Neural crest cell (in vitro differentiated cells): ENCODE results near the gene TNFRSF1A. TPM values are rescaled to one million over a fixed set of nuclear protein-coding genes. Genes with fewer than 3 reads are reported as not detected.

ENCODE experiments used
- DNase-seq: peaks from one replicate; pipeline ENCODE4 v3.0.0; 2021; ENCODE audit warnings: low read depth, mixed read lengths, low spot score
- H3K27ac Mint-ChIP-seq: one replicate; pipeline ENCODE4 v1.8.0; 2021; ENCODE audit warnings: mild to moderate bottlenecking, mixed read lengths; ENCODE audit not compliant: unreplicated experiment
- H3K27me3 Mint-ChIP-seq: 2 replicates; pipeline ENCODE4 v1.8.0; 2021; ENCODE audit warnings: low read depth, mild to moderate bottlenecking, mixed read lengths
- H3K36me3 Mint-ChIP-seq: 2 replicates; pipeline ENCODE4 v1.8.0; 2021; ENCODE audit warnings: low read depth, mild to moderate bottlenecking, mixed read lengths
- H3K4me1 Mint-ChIP-seq: 2 replicates; pipeline ENCODE4 v1.8.0; 2021; ENCODE audit warnings: mixed read lengths
- H3K4me3 Mint-ChIP-seq: one replicate; pipeline ENCODE4 v1.8.0; 2021; ENCODE audit warnings: mild to moderate bottlenecking, mixed read lengths
- H3K9me3 Mint-ChIP-seq: 2 replicates; pipeline ENCODE4 v1.8.0; 2021; ENCODE audit warnings: mixed read lengths
- total RNA-seq: library from RNA; stranded (reverse); gene quantifications from 2 replicates; pipeline ENCODE4 v1.2.1, GENCODE V29; 2021
- TF ChIP-seq, protein P1 (sequence below): fragments of 200-600 bp; sonication (generic); conservative IDR thresholded peaks from 2 replicates; pipeline ENCODE4 v1.5.0; 2021; ENCODE audit warnings: antibody characterized with exemption, mild to moderate bottlenecking

TNFRSF1A gene
- total RNA-seq, 1 donor from 2014 or later: 47.7 TPM

DNA sequence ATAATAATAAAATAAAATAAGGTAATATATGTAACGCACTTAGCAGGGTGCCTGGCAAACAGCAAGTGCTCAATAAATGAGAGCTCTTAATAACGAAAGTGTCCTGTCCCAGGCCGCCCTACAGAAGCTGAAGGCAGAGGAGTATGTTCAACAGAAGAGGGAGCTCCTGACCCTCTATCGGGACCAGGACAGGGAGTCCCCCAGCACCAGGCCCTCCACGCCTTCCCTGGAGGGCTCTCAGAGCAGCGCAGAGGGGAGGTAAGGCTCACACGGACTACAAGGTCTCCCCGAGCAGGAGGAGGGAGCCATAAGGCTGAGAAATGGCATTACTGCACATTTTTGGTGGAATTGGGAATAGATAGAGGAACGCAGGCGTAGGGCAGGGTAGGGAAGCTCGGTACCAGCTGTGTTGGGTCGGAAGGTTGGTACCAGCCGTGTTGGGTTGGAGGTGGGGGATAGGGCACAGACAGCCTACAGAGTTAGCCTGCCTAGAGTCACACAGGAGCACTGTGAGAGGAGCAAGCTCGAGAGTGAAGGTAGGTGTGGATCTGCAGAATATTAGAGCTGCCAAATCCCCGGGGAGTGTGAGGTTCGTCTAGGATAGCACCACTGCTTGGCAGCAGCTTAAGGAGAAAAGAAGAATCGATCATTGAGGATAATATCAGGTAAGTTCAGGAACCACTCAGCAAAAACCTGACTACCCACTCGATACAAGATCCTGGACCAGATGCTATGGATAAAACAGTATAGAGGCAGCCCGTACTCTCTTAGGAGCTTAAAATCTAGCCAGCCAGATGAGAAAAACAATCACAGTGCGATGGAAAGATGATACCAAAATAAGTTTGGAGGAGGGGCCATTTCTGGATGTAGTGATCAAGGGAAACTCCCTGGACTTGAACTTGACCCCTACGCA is 15.3 kb downstream of the TNFRSF1A start:
- TF ChIP-seq, protein P1, sequence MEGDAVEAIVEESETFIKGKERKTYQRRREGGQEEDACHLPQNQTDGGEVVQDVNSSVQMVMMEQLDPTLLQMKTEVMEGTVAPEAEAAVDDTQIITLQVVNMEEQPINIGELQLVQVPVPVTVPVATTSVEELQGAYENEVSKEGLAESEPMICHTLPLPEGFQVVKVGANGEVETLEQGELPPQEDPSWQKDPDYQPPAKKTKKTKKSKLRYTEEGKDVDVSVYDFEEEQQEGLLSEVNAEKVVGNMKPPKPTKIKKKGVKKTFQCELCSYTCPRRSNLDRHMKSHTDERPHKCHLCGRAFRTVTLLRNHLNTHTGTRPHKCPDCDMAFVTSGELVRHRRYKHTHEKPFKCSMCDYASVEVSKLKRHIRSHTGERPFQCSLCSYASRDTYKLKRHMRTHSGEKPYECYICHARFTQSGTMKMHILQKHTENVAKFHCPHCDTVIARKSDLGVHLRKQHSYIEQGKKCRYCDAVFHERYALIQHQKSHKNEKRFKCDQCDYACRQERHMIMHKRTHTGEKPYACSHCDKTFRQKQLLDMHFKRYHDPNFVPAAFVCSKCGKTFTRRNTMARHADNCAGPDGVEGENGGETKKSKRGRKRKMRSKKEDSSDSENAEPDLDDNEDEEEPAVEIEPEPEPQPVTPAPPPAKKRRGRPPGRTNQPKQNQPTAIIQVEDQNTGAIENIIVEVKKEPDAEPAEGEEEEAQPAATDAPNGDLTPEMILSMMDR: peak; percentile 66
- H3K4me1 Mint-ChIP-seq: peaks cover 32% of the 10 kb centered on the region
- no peak overlapping the region for H3K27ac Mint-ChIP-seq
- H3K27me3 Mint-ChIP-seq: no peaks in the 10 kb centered on the region
- peaks cover 5% of the 10 kb centered on the region for H3K36me3 Mint-ChIP-seq
- no peaks in the 10 kb centered on the region for H3K9me3 Mint-ChIP-seq
- peak overlapping the region; percentile 65 for H3K4me3 Mint-ChIP-seq
- no peak for DNase-seq

GRCh38 chr12:6324936-6325750 is 16.7 kb downstream of the TNFRSF1A start:
- H3K36me3 Mint-ChIP-seq: no peaks in the 10 kb centered on the region
- peak overlapping the region; percentile 36 for H3K4me3 Mint-ChIP-seq
- no peaks in the 10 kb centered on the region for H3K9me3 Mint-ChIP-seq
- TF ChIP-seq, protein P1: no peak
- no peak for DNase-seq
- no peaks in the 10 kb centered on the region for H3K27me3 Mint-ChIP-seq
- peaks cover 32% of the 10 kb centered on the region for H3K4me1 Mint-ChIP-seq
- no peak overlapping the region for H3K27ac Mint-ChIP-seq

DNA sequence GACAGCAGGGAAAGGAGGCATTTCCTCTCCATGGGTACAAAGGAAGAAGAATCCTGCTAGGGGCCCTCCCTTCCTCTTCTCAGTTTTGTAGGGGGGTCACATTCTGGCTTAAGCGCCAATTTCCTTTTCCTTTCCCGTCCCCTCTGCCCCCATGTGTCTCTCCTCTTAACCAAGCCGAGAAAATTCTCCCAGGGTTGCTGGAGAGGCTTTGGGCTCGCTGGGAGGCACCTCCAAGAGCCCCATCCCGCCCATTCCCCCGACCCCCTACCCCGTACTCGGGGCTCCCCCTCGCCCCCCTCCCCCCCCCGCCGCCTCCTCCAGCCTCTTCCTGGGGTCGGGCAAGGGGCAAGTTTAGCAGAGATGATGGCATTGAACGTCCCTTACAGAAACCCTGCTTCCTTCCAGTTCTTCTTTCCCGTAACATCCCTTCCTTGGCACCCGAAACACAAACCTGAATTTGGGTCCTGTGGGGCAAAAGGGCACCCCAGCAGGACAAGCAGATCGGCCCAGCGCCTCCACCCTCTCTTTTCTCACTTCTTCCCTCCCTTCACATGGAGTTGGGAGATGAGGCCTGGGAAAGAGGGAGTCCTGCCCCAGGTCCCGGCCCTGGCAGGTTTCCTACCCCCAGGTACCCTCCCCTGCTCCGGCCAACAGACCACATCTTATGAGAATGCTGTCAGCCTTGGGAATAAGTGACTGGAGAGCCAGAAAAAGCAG is 17.7 kb downstream of the TNFRSF1A start:
- Mint-ChIP-seq H3K4me1 (peaks cover 36% of the 10 kb centered on the region), H3K4me3 (peak overlapping the region; percentile 36), H3K27me3 (no peaks in the 10 kb centered on the region), H3K9me3 (no peaks in the 10 kb centered on the region), H3K36me3 (no peaks in the 10 kb centered on the region), H3K27ac (peak overlapping the region; percentile 50)
- TF ChIP-seq, protein P1: no peak
- DNase-seq: no peak

- peaks cover 36% of the 10 kb centered on the region for H3K4me1 Mint-ChIP-seq
- H3K27ac Mint-ChIP-seq: peak overlapping the region; percentile 50
- no peaks in the 10 kb centered on the region for H3K27me3 Mint-ChIP-seq
- DNase-seq: peak; percentile 47
- no peaks in the 10 kb centered on the region for H3K9me3 Mint-ChIP-seq
- no peaks in the 10 kb centered on the region for H3K36me3 Mint-ChIP-seq
- peak overlapping the region; percentile 46 for H3K4me3 Mint-ChIP-seq
- TF ChIP-seq, protein P1: peak; percentile 75
Measured at GRCh38 chr12:6323340-6323994, 18.4 kb downstream of the TNFRSF1A start.

GRCh38 chr12:6322969-6323339 is 18.9 kb downstream of the TNFRSF1A start:
- Mint-ChIP-seq H3K4me1 (peaks cover 36% of the 10 kb centered on the region), H3K27me3 (no peaks in the 10 kb centered on the region), H3K4me3 (no peak overlapping the region), H3K27ac (peak overlapping the region; percentile 37), H3K36me3 (no peaks in the 10 kb centered on the region), H3K9me3 (no peaks in the 10 kb centered on the region)
- TF ChIP-seq, protein P1: no peak
- no peak for DNase-seq
